ENCODE measurements around the gene SH2D5.
A peak's percentile ranks its signal among the peaks of the same experiment; 100 is the strongest.
"Not testable (repeated sequence)": the region's sequence is repeated elsewhere in the genome, so short reads cannot be mapped to it uniquely, and the experiment has no call there.

SH2D5 gene

DNA sequence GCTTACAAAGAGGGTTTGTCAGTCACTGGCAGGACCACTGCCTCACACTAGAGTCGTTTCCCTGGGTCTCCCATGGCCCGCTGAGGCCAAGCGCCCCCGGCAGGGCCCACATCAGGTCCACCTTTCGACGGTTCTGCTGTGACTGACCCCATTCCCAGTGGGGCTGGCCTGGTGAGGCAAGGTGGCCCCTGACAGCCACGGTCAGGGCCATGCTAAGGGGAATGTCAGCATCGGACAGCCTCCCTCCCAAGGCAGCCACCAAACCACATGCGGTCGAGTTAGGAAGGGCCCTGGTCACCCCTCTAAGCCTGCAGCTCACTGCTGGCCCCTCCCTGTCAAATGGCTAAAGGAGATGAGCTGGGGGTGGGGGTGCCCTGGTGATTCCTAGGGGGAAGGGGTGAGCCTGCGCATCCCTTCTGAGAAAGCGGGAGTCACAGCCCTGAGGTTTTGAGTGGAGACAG lies 11.8 kb downstream of the SH2D5 start:
- H3K9ac ChIP-seq = no peak overlapping the region
- no peaks in the 10 kb centered on the region for H3K4me1 ChIP-seq (ENCODE audit: low read depth, poor library complexity, severe bottlenecking)
- H4K20me1 ChIP-seq (ENCODE audit: insufficient read depth) = no peaks in the 10 kb centered on the region
- no peak overlapping the region for H3K4me2 ChIP-seq
- H3K4me3 ChIP-seq (IDR thresholded peaks at IDR 0.05; ENCODE audit: insufficient read depth, low read depth, low read length) = no peak overlapping the region
- TF ChIP-seq, protein P1, sequence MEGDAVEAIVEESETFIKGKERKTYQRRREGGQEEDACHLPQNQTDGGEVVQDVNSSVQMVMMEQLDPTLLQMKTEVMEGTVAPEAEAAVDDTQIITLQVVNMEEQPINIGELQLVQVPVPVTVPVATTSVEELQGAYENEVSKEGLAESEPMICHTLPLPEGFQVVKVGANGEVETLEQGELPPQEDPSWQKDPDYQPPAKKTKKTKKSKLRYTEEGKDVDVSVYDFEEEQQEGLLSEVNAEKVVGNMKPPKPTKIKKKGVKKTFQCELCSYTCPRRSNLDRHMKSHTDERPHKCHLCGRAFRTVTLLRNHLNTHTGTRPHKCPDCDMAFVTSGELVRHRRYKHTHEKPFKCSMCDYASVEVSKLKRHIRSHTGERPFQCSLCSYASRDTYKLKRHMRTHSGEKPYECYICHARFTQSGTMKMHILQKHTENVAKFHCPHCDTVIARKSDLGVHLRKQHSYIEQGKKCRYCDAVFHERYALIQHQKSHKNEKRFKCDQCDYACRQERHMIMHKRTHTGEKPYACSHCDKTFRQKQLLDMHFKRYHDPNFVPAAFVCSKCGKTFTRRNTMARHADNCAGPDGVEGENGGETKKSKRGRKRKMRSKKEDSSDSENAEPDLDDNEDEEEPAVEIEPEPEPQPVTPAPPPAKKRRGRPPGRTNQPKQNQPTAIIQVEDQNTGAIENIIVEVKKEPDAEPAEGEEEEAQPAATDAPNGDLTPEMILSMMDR (conservative IDR thresholded peaks at IDR 0.05; ENCODE audit: low read depth, low read length) = no peak
- no peak overlapping the region for H3K27ac ChIP-seq
- peaks cover 42% of the 10 kb centered on the region for H3K27me3 ChIP-seq (ENCODE audit: insufficient read depth, low read depth)
- H3K36me3 ChIP-seq (ENCODE audit: insufficient read depth) = no peaks in the 10 kb centered on the region
- no peak overlapping the region for H2AFZ ChIP-seq (ENCODE audit: low read depth)
- no peaks in the 10 kb centered on the region for H3K79me2 ChIP-seq (ENCODE audit: insufficient read depth, low read depth)

DNA sequence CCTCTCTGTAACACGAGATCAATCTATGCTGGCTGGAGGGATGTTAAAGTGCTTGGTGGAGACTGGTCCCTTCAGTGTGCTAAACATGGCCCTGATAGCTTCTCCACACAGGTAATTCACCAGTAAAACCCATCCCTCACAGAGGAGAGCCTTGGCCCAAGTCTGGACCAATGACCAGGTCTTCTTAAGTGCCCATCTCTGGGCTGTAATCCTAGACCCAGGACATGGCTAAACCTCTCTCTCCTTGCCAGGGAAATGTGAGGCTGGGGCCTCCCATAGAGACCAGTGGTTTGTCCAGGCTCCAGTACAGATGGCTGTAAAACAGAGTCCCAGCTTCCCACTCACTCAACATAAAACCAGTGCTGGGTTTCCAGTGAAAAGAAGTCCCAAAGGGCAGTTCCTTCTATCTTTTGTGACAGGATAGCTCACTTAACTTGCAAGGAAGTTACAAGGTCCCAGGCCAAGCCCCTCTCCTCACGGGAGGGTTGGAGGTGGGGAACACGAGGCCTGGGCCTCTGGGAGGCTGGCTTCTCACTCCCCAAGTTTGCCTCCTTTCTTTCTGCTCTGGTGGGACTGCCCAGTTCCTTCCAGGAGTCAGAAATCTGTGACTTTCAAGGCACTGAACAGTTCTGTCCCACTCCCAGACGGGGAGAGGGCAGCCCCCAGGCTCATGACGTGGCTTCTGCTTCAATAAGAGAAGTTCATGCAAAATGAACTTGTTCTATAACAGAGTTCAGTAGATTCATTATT lies 12.5 kb downstream of the SH2D5 start:
- TF ChIP-seq, protein P1 (conservative IDR thresholded peaks at IDR 0.05; ENCODE audit: low read depth, low read length) = no peak
- Histone ChIP-seq H3K27ac (no peak overlapping the region), H3K4me1 (ENCODE audit: low read depth, poor library complexity, severe bottlenecking) (no peaks in the 10 kb centered on the region), H3K79me2 (ENCODE audit: insufficient read depth, low read depth) (no peaks in the 10 kb centered on the region), H3K4me3 (IDR thresholded peaks at IDR 0.05; ENCODE audit: insufficient read depth, low read depth, low read length) (no peak overlapping the region), H3K27me3 (ENCODE audit: insufficient read depth, low read depth) (peaks cover 38% of the 10 kb centered on the region), H4K20me1 (ENCODE audit: insufficient read depth) (no peaks in the 10 kb centered on the region), H3K9ac (no peak overlapping the region), H3K36me3 (ENCODE audit: insufficient read depth) (no peaks in the 10 kb centered on the region), H3K4me2 (no peak overlapping the region), H2AFZ (ENCODE audit: low read depth) (no peak overlapping the region)

DNA sequence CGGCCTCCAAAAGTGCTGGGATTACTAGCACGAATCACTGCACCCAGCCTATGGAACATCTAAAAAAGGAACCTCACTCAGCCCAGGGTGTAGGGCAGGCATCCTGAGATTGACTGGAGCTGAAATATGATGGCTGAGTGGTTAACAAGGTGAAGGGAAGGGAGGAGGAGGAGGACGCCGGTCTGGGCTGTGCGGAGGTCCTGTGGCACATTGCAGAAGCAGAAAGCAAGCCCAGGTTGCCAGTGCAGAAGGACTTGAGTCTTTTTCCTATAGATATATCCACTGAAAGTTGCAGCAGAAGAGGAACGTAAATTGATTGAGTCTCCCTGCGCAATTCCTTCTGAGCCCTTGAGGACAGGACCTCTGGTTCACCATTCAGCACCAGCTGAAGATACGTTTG lies 13.2 kb downstream of the SH2D5 start:
- TF ChIP-seq, protein P1 (conservative IDR thresholded peaks at IDR 0.05; ENCODE audit: low read depth, low read length) = no peak
- Histone ChIP-seq H3K36me3 (ENCODE audit: insufficient read depth) (no peaks in the 10 kb centered on the region), H3K4me2 (no peak overlapping the region)

DNA sequence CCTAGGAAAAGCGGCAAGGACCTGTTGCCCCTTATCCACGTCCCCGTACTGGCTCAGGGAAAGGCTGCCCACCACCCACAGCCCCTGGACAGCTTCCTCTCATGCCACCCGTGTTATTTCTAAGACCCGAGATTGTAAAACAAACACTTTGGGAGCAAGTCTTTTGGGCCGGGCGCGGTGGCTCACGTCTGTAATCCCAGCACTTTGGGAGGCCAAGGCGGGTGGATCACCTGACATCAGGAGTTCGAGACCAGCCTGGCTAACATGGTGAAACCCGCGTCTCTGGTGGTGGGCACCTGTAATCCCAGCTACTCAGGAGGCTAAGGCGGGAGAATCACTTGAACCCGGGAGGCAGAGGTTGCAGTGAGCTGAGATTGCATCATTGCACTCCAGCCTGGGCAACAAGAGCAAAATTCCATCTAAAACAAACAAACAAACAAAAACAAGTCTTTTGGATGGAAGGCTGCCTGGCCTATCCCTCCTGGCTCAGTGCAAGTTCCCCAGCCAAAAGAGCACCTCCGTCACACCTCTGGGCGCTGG lies 14.1 kb downstream of the SH2D5 start:
- Histone ChIP-seq H3K4me2 (peak overlapping the region; percentile 53; the same call in 1 of the 2 replicates), H3K27me3 (ENCODE audit: insufficient read depth, low read depth) (peaks cover 34% of the 10 kb centered on the region), H2AFZ (ENCODE audit: low read depth) (peak overlapping the region; percentile 26; the same call in 1 of the 2 replicates)
- H3K9ac ChIP-seq; H4K20me1 ChIP-seq (ENCODE audit: insufficient read depth); H3K27ac ChIP-seq; H3K4me3 ChIP-seq (IDR thresholded peaks at IDR 0.05; ENCODE audit: insufficient read depth, low read depth, low read length); H3K79me2 ChIP-seq (ENCODE audit: insufficient read depth, low read depth); H3K4me1 ChIP-seq (ENCODE audit: low read depth, poor library complexity, severe bottlenecking); H3K36me3 ChIP-seq (ENCODE audit: insufficient read depth): not testable (repeated sequence)

More for the DNA sequence above, 13.2 kb downstream of the SH2D5 start:
- no peaks in the 10 kb centered on the region for H4K20me1 ChIP-seq (ENCODE audit: insufficient read depth)
- no peak overlapping the region for H3K9ac ChIP-seq
- no peak overlapping the region for H3K27ac ChIP-seq
- peaks cover 34% of the 10 kb centered on the region for H3K27me3 ChIP-seq (ENCODE audit: insufficient read depth, low read depth)
- H3K4me1 ChIP-seq (ENCODE audit: low read depth, poor library complexity, severe bottlenecking) = no peaks in the 10 kb centered on the region
- no peak overlapping the region for H3K4me3 ChIP-seq (IDR thresholded peaks at IDR 0.05; ENCODE audit: insufficient read depth, low read depth, low read length)
- H3K79me2 ChIP-seq (ENCODE audit: insufficient read depth, low read depth) = no peaks in the 10 kb centered on the region
- no peak overlapping the region for H2AFZ ChIP-seq (ENCODE audit: low read depth)

All from KMS-11 (cell line).